RPMI8226 (cell line): ENCODE measurements around the gene SYPL2.
"Not testable (repeated sequence)": the region's sequence is repeated elsewhere in the genome, so short reads cannot be mapped to it uniquely, and the experiment has no call there.

ENCODE experiments used
- DNase-seq: peaks from one replicate; pipeline ENCODE4 v3.0.0-alpha.2; 2015

The SYPL2 gene

DNA sequence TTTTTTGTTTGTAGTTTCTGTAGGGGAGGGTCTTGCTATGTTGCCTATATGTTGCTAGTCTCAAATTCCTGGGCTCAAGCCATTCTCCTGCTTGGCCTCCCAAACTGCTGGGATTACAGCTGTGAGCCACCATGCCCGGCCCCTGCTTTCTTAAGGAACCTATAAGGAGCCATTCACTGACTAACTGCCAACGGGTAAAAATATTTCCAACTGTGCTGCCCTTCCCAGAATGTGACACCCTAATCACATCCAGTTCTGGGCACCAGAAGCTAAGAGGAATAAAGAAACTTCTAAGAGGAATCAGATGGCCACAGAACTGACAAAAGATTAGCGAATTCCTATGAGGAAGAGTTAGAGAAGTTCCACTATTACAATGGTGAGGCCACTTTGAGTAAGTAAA lies 6.4 kb downstream of the SYPL2 start:
- DNase-seq = no peak

DNA sequence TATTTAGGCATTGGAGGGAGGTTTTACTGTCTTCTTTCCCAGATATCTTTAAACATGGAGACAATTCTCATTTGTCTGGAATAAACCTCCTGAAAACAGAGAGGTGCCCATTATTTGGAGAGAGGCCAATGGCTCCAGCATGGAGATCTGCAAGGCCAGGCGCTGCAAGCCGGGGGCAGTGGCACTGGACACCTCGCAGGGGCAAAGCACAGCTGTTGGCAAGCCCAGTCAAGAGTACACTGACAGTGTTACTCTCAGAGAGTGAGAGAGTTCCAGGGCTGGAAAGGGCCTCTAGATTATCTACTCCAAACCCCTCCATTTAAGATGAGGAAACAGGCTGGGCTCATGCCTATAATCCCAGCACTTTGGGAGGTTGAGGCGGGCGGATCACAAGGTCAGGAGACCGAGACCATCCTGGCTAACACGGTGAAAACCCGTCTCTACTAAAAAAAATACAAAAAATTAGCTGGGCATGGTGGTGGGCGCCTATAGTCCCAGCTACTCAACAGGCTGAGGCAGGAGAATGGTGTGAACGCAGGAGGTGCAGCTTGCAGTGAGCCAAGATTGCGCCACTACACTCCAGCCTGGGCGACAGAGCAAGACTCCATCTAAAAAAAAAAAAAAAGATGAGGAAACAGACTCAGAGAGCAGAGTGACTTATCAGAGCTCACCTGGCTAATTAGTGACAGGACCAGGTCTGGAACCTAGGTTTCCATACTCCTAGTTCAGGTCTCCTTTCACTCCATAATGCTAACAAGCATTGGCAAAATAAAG lies 7.1 kb downstream of the SYPL2 start:
- DNase-seq = not testable (repeated sequence)

DNA sequence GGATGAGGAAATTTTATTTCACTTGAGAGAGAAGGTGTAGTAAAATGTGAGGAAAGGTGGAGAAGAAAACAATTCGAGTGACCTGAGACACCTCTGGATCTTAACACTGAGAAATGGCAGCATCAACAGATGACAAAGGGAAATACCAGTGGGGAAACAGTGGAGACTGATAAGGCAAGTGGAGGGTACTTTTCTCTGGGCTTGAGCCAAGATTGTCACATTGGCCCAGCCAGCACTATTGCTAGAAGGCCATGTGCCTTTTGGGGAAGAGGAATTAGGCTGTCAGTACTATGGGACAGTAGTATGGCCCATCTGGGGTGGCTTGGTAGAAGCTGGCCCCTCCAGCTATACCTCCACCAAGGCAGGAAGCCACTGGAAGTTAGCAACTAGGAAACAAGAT lies 8.4 kb downstream of the SYPL2 start:
- DNase-seq = no peak

DNA sequence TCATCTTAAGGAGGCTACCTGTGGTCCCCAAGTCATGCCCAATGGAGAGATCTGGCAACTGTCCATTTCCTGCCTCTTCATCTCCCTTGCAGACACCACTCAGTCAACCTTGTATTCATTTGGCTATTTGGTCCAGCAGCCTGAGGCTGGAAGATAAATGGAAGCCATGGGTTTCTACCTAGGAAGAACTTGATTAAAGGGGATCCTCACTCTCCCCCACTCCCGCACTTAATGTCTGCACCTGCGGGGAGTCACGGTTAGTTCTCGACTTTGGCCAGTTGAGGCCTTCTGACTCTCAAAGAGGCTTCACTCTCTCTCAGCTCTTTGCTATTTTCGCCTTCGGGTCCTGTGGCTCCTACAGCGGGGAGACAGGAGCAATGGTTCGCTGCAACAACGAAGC lies 8.9 kb downstream of the SYPL2 start:
- no peak for DNase-seq

DNA sequence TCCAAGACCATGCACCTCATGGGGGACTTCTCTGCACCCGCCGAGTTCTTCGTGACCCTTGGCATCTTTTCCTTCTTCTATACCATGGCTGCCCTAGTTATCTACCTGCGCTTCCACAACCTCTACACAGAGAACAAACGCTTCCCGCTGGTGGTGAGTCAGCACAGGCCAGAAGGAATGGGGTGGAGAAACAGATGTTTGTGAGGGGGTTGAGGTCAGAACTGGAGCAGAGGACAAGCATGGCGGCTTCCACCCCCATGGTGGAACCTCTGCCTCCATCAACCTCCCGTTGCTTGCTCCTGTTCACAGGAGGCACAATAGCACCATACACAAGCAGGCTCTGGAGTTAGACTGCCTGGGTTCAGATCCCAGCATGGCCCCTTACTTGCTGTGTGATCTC lies 10.5 kb downstream of the SYPL2 start:
- no peak for DNase-seq

DNA sequence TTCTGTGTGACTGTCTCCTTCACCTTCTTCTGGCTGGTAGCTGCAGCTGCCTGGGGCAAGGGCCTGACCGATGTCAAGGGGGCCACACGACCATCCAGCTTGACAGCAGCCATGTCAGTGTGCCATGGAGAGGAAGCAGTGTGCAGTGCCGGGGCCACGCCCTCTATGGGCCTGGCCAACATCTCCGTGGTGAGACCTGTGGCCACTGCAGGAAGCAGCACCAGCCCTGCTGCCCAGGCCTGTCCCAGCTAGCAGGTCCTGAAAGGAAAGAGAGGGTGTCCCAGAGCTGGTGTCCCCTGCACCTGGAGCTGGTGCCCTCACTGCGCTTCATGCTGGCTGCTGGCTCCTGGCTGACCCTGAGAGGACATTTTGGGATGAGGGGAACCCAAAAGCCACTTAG lies 11.5 kb downstream of the SYPL2 start:
- no peak for DNase-seq

DNA sequence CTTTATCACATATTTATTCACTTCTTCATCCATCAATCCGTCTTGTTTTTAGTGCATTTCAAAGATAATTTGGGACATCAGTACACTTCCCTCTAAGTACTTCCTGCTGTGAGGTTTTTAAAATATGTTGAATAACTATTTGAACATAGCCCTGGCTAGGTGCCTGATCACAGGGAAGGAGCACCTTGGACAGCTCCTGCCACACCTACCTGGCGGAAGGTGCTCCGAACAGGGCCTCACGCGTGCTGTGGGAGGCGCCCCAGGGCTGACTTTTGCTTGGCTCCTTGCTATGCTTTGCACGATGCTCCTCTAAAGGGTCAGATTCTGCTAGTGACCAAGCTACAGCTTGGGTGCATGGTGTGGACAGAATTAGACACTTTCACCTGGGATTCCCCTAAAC lies 12.5 kb downstream of the SYPL2 start:
- peak; percentile 67 for DNase-seq

DNA sequence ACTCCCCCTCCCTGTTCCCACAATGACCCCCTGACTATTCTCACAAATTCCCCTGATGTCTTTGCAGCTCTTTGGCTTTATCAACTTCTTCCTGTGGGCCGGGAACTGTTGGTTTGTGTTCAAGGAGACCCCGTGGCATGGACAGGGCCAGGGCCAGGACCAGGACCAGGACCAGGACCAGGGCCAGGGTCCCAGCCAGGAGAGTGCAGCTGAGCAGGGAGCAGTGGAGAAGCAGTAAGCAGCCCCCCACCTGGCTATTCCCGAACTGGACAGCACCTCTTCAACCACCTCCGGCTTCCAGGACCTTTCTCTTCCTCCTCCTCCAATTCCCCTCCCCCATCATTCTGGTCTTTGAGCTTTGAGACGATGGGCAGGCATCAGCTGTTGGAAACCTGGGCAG lies 13.0 kb downstream of the SYPL2 start:
- no peak for DNase-seq

DNA sequence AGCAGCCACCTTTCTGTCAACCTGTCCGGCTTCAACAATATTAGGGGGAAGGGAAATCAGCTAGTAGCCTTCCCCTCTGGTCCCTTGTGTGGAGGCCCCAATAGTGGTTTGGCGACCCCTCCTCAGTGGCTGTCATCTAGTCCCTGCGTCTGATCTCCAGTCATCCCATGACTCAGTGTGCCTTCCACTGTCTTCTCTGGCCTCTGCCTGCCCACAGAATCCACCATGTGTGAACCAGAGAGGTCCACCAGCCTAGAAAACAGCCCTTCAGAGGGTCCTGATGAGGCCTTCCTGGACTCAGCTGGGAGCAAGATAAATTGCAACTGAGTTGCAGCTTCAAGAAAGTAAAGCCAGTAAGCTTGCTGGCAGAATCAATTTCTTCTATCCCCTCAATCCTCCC lies 13.6 kb downstream of the SYPL2 start:
- DNase-seq = no peak

DNA sequence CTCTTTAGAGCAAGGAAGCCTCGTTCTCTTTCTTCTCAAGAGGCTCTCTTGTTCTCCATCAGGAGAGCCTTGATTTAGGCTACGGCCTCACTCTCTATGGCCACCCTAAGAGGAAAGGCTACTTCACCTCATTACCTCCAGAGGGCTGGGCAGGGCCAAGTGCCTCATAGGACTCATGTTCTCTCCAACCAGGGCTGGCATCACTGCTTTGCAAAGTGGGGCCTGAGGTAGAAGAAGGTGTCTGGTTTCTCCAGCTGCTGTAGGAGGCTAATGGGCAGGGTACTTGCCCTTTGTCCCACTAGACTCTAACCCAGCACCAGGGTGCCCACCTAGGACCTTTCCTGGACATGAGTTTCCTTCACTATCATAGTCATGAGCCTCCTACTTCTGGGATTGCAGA lies 15.3 kb downstream of the SYPL2 start:
- DNase-seq = no peak

DNA sequence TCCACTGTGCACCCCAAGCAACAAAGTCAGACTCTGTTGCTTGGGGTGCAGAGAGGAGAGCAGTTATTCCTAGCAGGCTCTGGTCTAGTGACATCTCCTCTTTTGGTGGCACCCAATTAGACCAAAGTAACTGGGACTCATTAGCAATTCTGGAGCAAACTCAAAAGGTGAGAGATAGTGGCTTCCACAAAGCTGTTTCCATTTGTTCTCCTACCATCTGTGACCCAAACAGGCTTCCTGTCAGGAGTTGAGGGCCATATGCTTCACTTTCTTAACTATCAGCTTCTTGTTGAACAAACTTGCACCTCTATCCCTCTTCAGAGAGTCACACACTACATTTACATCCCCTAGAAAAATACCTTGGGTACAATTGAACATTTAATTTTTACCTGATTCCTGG lies 15.9 kb downstream of the SYPL2 start:
- no peak for DNase-seq

DNA sequence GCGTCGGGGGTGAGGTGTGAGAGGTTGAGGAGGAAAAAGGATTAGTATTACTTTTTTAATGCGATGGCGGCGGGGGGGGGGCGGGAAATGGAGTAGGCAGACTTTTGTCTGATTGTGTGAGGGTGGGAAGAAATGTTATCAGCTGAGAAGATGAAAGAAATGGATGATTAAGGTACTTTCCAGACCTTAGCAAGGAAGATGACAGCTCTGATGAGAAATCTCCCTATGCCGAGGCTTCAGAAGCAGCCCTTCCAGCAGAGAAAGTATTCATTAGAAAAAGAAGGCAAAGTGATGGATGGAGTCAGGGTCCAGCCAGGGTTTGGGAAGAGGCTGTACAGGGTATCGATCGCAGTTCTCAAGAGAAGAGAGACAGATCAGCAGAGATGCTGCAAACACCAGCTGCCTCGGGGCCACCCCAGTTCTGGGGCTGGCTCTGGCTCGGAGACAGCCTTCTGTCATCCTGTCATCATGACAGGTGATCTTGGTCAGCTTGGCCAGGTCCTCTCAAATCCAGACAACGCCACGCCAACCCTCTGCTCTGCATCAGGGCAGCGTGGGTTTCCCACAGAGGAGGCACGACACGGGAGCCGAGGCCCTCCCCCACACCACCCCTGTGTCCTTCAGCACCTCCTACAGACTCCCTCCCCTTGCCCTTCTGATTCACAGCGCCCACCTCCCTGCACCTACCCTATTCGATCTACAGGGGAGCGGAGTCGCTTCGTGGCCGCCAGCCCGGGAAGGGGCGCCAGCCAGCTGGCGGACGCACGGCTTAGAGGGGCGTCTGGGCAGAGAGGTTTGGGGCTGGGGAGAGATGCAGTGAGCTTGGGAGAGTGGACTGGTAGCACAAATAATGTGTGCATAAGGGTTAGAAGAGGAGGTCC lies 16.7 kb downstream of the SYPL2 start:
- DNase-seq = peak; percentile 8

DNA sequence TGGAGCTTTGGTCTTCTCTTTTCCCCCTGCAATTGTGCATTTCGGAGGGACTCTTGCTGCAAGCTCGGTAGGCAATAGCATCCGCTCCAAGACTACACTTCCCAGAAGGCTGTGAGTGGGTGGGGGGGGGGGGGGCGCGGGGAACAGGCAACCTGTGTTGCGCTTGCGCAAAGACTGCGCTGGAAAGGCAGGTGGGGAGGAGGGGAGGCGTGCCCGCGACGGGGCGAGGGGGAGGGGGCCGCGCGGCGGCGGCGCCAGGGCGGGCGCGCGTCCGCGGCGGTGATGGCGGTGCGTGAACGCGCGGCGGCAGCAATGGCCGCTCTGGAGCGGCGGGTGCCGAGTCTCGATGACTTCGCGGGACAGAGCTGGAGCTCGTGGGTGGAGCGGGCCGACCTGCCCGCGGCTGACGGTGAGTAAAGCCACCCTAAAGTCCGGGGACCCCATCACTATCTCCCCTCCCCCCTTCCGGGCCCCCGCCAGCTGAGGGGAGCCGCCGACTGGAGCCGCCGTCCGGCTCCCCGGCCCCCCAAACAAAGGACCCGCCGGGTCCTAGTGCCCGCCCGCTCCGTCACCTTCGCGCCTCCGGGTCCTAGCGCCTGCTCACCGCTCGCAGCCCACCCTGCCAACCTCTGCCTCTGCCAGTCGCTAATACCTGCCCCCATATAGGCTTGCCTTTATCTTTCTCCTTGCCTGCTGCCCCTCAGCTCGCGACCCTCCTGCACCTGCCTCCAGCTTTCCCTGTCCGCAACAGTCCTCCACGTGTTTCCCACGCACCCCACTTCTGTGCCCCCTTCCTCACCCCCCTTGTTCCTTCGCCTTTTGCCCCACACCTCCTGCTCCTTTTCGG lies 17.5 kb downstream of the SYPL2 start, which contains the start of gene ATXN7L2:
Gene ATXN7L2 (plus strand): TSS at position 234 of the 847 bp plus-strand sequence. CDS start 49 bp downstream, at position 283.
- DNase-seq = peak; percentile 89

DNA sequence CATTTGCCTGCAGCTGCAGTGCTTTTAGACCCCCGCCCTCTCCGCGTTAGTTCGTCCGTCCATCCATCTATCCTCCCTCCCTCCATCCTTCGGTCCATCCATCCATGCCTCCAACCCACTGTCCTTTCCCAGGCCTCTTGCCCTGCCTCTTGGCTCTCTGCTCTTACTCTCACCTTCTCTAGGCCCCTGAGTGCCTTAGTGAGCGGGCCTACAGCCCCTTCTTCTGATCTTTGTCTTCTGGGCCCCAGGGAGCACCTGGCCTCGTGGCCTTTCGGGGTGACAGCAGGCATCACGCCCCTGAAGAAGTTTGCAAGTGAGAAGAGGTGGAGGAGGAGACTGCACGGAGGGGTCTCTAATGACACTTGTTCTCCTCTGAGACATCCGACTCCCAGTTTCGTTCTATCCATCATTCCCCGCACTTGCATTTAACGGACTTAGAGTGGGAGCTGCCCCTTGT lies 18.2 kb downstream of the SYPL2 start:
- peak; percentile 7 for DNase-seq

DNA sequence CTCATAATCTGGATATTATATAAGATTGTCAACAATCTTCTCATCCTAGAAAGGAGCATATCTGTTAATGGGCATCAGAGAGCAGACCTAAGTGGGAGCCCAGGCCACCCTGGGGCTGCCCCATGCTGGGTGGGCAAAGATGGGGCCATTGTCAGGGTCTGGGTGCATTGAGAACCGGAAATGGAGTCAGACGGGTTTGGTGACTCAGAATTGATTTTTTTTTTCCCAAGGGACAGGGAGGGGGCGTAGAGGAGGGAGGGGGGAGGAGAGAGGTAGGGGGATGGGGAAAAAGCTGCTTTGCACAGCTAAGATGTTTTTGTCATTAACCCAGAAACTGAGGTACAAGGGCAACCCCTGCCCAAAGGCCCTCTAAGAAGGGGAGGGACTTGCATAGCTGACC lies 18.7 kb downstream of the SYPL2 start:
- DNase-seq = no peak

DNA sequence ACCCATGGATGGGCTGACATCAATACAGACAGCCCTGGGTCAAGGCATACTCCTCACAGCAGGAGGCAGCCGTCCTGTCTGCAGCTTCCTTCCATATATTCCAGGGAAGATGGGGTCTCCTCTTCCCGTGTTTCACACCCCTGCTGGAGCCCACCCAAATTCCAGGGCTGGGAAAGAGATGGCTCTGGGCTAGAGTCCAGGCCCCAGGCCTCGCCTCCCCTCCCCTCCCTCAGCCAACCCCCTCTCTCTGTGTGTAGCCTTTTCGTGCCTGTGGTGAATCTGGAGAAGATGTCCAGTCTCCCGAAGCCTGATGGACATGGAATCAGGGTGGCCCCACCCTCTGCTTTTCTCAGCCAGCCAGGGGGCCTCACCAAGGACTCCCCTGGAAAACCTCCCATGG lies 20.9 kb downstream of the SYPL2 start:
- DNase-seq = no peak

DNA sequence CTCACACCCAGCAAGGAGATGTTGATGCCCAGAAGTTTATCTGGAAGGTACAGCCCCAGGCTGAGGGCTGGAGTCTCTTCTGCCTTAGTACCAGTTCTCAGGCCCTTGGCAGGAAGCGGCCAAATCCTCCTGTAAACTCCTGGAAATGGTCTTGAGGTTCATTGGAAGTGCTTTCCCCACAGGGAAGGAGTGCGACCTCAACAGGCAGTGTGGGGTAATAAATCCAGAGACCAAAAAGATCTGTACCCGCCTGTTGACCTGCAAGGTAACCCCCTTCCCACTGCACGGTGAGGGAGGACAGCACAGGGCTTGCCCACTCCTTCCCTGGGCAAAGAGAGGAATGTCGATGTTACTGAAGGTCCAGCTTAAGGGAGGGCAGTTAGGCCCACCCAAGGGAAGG lies 21.9 kb downstream of the SYPL2 start:
- no peak for DNase-seq

DNA sequence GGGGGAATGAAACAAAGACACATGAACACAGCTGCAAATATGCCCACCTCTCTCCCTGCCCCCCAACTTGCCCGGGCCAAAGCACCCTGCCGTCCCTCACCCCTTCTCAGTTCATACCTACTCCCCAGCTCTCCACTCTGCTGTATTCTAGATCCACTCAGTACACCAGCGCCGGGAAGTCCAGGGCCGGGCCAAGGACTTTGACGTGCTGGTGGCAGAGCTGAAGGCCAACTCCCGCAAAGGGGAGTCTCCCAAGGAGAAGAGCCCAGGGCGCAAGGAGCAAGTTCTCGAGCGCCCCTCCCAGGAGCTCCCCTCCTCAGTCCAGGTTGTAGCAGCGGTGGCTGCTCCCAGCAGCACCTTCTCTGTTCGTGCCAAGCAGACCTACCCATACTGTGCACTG lies 22.4 kb downstream of the SYPL2 start:
- DNase-seq = no peak

DNA sequence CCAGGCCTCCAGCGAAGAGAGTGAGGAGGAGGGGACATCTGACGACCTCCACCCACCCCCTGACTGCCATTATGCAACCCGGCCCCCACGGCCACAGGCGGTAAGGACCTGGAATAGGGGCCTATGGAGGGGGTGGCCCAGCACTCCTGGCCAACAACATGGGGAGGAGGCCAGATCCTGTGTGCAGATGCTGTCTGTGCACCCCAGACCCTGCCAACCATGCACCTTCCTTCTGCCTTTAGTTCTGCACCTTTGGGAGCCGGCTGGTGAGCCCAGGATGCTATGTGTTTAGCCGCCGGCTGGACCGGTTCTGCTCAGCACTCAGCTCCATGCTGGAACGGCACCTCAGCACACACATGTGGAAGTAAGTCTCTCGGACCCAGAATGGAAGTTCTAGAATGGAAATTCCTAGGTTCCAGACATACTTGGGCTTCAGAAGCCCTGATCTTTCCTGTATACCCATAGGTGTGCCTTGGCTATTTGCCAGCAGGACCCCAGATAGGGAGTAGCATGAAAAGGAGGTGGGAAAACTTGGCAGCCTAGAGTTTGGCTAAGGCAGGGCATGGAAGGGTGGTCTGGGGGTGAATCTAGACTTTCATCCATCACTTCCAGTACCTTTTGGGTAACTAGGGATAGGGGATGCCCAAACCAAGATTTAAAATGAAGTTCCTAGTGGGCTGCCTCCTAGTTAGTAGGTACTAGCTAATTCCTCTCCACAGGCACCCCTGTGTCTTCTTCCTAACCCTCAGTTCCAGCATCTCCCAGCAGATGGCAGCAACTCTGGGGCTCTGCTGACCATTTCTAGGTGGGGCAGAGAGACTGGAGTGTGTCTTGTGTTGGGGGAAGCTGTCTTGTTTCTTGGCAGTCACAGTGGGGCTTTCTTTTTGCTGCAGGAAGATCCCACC lies 23.9 kb downstream of the SYPL2 start:
- DNase-seq = peak; percentile 41

DNA sequence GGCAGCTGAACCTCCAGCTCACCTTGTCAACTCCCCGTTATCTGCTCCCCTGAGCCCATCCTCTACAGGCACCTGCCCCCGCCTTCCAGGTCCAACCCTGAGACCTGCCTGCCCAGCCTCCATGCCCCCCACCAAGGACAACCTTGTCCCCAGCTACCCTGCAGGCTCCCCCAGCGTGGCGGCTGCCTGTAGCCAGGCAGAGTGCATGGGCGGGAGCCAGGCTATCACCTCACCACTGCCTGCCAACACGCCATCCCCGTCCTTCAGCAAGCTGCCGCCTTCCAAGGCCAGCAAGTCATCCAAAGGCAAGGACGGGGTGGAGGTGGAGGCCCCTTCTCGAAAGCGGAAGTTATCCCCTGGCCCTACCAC lies 24.6 kb downstream of the SYPL2 start:
- no peak for DNase-seq

DNA sequence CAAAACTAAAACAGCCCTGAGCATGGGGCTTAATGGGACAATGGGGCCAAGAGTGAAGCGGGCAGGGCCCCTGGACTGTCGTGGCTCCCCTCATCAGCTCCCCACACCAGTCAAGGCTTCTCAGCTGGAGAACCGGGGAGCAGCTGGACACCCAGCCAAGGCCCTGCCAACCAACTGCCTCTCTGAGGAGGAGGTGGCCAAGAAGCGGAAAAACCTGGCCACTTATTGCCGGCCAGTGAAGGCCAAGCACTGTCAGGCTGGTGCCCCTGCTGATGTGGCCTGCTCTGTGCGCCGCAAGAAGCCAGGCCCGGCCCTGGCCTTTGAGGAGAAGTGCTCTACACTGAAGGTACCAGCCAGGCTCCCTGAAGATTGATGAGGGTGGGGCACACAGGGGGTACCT lies 25.0 kb downstream of the SYPL2 start:
- no peak for DNase-seq

DNA sequence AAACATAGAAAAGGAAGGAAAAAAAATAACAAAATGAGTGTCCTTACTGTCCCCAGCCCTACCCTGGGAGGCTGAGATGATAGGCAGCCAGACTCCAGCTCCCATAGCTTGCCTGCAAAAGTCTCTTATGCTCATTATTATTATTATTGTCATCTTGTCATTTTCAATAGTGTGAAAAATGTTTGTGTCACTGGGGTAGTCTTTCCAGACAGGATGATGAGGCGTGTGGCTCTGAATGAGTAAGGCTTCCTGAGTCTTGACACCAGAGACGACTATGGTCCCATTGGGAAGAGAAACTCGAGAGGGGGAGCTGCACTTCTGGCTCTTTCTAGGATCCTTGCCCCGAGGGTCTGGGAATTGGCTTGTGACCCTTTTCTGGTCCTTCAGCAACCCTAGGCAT lies 26.4 kb downstream of the SYPL2 start:
- no peak for DNase-seq
